Measurements from ENCODE around the gene OR2B2. TPM values are rescaled to one million over a fixed set of nuclear protein-coding genes. Genes with fewer than 3 reads are reported as not detected.
A peak's percentile ranks its signal among the peaks of the same experiment; 100 is the strongest.

Gene OR2B2
- total RNA-seq, 1 donor from 2014 or later: not detected

DNA sequence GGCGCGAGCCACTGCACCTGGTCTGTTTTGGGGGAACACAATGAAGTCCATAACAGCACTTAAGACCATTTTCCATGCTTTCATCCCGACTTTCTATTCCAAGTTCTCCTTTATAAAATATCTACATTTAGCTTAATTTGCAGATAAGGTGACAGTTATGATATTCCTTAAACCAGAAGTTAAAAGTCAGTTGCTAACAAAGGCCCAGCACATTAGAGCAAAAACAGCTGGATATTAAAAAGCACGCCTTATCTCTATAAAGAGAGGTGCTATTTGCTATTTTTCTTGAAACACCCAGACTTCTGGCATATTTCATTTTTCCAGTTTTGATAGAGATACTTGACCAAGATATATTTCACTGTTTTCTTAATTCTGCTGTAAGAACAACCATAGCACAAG lies 15.8 kb downstream of the OR2B2 start:
- intact Hi-C loops (cut with micrococcal nuclease): loop anchor here (5.0 to 10.0 kb wide), 2 partner anchors 124 to 712 kb away; no protein-coding TSS in a partner anchor
- Histone ChIP-seq H3K27me3 (ENCODE audit: low read depth) (peaks cover 17% of the 10 kb centered on the region), H3K9me3 (replicated peaks) (no peaks in the 10 kb centered on the region), H3K27ac (replicated peaks) (no peak overlapping the region), H3K4me3 (no peak overlapping the region), H3K4me1 (peaks cover 31% of the 10 kb centered on the region), H3K36me3 (no peaks in the 10 kb centered on the region)
- TF ChIP-seq, protein P1, sequence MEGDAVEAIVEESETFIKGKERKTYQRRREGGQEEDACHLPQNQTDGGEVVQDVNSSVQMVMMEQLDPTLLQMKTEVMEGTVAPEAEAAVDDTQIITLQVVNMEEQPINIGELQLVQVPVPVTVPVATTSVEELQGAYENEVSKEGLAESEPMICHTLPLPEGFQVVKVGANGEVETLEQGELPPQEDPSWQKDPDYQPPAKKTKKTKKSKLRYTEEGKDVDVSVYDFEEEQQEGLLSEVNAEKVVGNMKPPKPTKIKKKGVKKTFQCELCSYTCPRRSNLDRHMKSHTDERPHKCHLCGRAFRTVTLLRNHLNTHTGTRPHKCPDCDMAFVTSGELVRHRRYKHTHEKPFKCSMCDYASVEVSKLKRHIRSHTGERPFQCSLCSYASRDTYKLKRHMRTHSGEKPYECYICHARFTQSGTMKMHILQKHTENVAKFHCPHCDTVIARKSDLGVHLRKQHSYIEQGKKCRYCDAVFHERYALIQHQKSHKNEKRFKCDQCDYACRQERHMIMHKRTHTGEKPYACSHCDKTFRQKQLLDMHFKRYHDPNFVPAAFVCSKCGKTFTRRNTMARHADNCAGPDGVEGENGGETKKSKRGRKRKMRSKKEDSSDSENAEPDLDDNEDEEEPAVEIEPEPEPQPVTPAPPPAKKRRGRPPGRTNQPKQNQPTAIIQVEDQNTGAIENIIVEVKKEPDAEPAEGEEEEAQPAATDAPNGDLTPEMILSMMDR (IDR thresholded peaks at IDR 0.05; ENCODE audit: borderline replicate concordance): no peak
- DNase-seq: no peak

DNA sequence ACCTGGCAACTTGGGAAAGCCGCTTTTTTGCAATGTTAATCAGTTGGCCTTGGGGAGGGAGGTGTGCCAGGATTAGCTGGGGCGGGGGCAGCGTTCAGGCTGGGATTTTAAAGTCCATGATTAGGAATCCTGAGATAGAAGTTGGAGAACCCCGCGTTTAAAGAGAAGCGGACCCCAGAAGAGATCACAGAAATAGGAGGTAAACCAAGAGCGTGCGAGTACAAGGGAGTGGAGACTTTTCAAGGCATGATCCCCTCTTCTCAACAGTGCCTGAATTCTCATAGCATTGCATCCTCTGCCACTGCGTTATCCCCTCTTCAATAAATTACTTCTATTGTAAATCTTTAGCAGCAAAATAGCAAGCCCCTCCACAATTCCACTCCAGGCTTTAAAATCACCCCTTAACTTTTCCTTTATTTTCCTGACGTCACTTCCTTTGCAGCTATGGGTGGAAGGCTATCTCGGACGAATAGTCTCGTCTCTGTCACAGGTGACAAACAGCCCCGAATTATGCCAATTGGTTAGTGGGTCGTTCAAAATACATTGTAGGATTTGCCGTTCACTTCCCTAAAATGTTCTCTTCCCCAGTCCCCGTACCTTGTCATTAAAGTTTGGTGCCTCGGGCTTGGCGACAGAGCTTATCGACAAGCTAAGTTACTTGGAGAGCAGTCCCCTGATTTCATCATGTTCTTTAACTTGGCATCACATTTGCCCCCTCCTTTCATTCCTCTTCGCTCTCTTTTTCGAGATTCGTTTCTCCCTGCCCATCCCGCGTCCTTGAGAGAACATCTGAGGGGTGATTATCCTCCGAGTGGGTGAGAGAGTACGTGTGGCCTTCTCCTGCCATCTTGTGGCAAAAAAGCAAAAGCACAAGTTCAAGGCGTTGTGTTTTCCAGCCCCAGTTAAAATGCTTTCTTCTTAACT lies 17.1 kb downstream of the OR2B2 start:
- intact Hi-C loops (cut with micrococcal nuclease): loop anchor here (5.0 to 10.0 kb wide), 3 partner anchors 123 to 710 kb away; no protein-coding TSS in a partner anchor
- peaks cover 40% of the 10 kb centered on the region for H3K4me1 ChIP-seq
- no peaks in the 10 kb centered on the region for H3K36me3 ChIP-seq
- H3K27ac ChIP-seq (replicated peaks): peak overlapping the region; percentile 93
- H3K9me3 ChIP-seq (replicated peaks): no peaks in the 10 kb centered on the region
- H3K4me3 ChIP-seq: peak overlapping the region; percentile 83
- peaks cover 30% of the 10 kb centered on the region for H3K27me3 ChIP-seq (ENCODE audit: low read depth)
- no peak for DNase-seq
- TF ChIP-seq, protein P1 (IDR thresholded peaks at IDR 0.05; ENCODE audit: borderline replicate concordance): peak; percentile 83

DNA sequence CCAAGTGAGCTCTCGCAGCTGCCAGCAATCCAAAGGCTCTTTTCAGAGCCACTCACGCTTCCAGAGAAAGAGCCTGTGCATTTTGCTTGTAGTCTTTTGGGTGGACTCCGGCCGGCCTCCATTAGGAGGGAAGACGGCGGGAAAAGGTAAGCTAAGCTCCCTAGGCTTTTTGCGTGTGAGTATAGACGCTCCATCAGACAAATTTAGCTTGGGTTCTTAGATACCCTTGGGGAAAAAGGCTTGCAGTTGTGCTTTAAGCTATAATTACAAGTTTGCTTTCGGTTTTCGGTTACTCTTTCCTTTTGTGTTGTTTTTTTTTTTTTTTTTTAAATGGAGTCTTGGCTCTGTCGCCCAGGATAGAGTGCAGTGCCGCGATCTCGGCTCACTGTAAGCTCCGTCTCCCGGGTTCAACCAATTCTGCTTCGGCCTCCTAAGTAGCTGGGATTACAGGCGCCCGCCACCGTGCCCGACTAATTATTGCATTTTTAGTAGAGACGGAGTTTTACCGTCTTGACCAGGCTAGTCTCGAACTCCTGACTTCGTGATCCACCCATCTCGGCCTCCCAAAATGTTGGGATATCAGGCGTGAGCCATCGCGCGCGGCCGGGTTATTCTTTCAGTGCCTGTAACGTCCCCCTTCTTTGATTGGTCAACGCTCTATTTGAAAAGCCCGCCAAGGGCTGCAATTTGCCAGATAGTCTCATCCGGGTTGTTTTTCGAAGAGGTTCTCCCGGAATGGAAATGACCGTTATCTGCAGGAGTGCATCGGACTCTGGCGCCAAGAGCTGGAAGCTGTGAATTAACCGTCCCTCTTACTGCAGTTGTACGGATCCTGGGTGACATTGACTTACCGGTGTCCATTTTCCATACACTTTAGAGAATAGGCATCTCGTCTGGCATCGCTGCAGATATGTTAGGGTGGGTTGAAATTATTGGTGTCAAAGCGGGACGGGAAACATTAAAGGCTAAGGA lies 18.1 kb downstream of the OR2B2 start:
- intact Hi-C loops (cut with micrococcal nuclease): loop anchor here (5.0 to 10.0 kb wide), 2 partner anchors 377 to 709 kb away; no protein-coding TSS in a partner anchor
- TF ChIP-seq, protein P1 (IDR thresholded peaks at IDR 0.05; ENCODE audit: borderline replicate concordance): no peak
- H3K27ac ChIP-seq (replicated peaks): peak overlapping the region; percentile 93
- peaks cover 42% of the 10 kb centered on the region for H3K4me1 ChIP-seq
- no peaks in the 10 kb centered on the region for H3K9me3 ChIP-seq (replicated peaks)
- H3K27me3 ChIP-seq (ENCODE audit: low read depth): peaks cover 40% of the 10 kb centered on the region
- peak overlapping the region; percentile 83 for H3K4me3 ChIP-seq
- H3K36me3 ChIP-seq: no peaks in the 10 kb centered on the region
- peak; percentile 83 for DNase-seq

DNA sequence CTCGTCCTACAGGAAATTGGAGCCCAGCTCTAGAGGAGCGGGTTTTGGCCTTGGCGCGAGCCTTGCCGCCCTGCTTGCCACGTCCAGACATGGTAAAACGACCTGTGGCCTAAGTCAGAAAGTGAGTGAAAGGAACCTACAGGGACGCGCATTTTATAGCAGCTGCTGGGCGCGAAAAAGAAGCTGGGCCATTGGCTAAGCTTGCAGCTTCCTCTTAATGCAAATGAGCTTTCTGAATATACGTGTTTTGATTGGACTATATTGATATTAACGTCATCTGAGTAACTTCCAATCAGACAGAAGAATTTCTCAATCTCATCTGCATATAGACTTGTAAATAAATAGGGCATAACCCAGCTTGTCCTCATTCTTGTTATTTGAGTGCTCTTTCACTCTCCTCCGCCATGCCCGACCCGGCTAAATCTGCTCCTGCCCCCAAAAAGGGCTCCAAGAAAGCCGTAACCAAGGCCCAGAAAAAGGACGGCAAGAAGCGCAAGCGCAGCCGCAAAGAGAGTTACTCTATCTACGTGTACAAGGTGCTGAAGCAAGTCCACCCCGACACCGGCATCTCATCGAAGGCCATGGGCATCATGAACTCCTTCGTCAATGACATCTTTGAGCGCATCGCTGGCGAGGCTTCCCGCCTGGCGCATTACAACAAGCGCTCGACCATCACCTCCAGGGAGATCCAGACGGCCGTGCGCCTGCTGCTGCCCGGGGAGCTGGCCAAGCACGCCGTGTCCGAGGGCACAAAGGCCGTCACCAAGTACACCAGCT lies 18.9 kb downstream of the OR2B2 start:
- H3K27ac ChIP-seq (replicated peaks): peak overlapping the region; percentile 57
- no peaks in the 10 kb centered on the region for H3K9me3 ChIP-seq (replicated peaks)
- H3K36me3 ChIP-seq: no peaks in the 10 kb centered on the region
- intact Hi-C loops (cut with micrococcal nuclease): loop anchor here (5.0 to 10.0 kb wide), 2 partner anchors 376 to 708 kb away; no protein-coding TSS in a partner anchor
- peaks cover 42% of the 10 kb centered on the region for H3K4me1 ChIP-seq
- H3K4me3 ChIP-seq: peak overlapping the region; percentile 83
- H3K27me3 ChIP-seq (ENCODE audit: low read depth): peaks cover 48% of the 10 kb centered on the region
- TF ChIP-seq, protein P1 (IDR thresholded peaks at IDR 0.05; ENCODE audit: borderline replicate concordance): no peak
- DNase-seq: peak; percentile 66
